Pulmonary artery endothelial cell (primary cell): Measurements from ENCODE around the gene FKTN. TPM values are rescaled to one million over a fixed set of nuclear protein-coding genes. Genes with fewer than 3 reads are reported as not detected.

ENCODE experiments used
- DNase-seq: peaks from one replicate; pipeline ENCODE4 v3.0.0-alpha.2; 2011; ENCODE audit warnings: low read depth, low spot score
- total RNA-seq: library from RNA; depleted of rRNA; stranded (reverse); fragments of >200 nt; gene quantifications from 2 replicates; pipeline ENCODE4 v1.2.3, GENCODE V29; 2014

The FKTN gene
- total RNA-seq, 1 donor from 2014 or later = 15.8 TPM

DNA sequence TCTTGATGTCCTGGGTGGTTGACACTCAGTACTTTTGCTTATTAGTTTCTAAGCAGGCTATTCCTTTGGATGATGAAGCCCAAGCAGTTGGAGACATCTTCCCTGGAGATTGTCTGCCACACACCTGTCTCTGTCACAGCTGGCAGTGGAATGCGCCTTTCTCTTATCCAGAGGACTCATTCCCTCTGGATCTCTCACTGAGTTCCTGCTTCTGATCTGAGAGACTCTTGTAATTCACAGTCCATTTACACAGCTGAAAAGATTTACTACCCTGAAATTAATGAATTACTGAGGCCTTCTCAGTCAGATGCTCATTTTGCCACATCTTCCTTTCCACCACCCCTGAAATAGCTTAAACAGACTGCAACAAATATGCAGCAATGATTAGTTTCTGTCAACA, 120.2 kb downstream of the FKTN start:
- DNase-seq = no peak

DNA sequence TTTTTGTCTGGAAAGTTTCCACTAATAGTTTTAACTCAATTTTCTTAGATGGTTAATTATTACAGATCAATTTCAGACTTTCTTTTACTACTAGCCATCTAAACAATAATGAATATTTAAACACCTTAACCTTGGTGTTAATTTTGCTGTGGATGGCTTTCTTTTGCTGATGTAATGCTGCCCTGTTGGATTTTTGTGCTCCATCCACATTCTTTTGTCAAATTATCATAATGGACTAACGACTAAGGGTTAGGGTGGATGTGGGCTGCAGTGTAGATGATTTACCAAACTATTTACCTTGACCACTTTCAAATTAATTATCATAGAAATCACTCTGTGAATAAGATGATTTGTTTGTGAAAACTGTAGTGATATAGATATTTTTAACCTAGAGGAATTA, 120.8 kb downstream of the FKTN start:
- DNase-seq = no peak

DNA sequence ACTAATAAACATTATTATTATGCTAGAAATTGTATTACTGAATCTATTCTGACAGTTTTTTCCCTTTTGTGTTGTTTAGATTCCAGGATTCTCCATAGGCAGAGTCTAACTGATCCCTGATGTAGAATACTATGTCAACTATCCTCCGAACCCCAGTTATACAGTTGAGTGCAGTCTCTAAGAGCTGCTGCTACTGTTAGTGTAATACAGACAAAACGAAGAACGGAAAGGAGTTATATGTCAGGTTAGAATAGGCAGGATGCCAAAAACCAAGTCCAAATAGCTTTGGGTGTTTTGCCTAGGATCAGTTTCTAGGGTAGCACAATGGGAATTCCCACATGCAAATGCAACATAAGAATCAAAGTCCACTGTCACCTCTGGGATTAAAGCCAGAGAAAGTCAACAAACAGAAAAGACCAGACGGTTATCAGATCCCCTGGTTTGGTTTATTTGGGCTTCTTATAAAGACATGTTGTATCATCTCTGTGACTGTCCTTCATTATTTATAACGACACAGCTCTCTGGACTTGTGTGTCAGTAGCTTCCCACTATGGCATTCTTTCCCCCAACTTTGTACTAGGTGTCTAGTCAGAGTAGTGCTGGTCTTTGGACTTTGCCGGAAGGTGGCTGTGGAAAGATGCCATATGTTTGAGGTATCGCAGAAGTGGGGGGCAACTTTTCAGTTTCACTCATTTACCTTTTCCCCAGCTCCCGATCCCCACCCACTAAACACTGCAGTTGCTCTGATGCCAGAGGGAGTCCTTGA, 121.5 kb downstream of the FKTN start:
- DNase-seq = no peak

DNA sequence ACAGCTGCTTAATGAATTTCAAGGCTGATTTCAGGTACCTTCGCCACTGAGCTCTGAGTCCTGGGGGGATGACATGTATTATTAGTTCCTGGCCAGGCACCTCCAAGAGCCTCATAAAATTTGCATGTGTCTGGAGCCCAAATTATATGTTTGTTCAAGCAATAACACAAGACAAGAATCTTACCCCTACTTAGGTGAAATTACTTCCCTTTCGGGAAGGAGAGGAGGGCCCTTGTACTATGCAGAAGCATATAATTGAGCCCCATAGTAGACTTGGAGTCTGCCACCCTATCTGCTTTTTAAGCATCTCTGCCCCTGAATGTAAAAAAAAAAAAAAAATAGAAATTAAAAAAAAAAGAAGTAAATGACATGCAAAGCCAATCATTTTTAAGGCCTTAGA, 123.4 kb downstream of the FKTN start:
- no peak for DNase-seq

DNA sequence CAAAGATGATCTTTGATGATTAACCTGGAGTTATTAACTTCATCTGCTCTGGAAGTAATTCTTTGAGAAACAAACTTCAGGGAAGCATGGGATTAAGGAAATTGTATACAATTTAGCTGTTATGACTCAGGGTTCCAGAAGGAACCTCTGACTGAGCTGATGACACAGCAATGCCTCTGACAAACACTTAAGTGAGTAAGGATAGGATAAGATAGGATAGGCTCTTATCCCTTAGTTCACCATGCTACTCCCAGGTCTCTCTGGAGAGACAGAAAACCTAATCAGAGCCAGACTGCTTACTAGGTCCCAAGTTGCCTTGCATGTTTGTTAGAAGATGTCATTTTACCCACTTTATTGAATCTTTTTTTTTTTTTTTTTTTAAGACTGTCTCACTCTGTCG, 123.8 kb downstream of the FKTN start:
- DNase-seq = no peak

DNA sequence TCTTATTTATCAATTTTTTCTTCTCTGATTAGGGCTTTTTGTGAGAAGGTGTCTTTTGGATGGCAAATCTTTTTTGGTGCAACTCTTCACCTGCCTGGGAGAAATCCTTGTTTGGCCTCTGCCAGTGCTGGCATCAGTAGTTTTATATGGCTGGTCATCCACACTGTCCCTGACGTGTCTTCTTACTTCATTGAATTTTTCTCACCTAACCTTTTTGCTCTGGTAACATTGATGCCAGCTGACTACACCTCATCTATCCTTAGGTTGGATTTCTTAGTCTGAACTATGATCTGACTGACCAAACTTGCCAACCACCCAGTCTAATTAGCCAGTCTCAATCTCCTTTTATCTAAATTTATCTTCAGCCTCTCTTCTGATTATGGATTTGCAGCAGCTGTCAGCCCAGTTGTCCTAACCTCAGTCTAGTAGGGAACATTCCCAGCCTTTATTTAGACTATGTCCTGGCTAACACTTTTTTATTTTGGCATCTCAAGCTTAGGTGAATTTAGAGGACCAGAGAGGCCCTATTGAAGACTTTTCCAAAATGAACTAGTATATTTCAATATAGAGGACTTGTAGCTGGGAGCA, 125.9 kb downstream of the FKTN start:
- no peak for DNase-seq

DNA sequence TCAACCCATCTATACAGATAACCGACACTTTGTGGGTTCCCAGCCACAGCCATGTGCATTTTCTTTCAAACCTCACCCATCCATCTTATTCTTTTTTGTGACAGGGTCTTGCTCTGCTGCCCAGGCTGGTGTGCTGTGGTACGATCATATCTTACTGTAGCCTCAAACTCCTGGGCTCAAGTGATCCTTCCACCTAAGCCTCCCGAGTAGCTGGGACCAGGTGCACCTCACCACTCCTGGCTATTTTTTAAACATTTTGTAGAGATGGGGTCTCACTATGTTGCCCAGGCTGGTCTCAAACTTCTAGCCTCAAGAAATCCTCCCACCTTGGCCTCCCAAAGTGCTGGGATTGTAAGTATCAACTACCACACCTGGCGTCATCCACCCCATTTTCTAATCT, 129.0 kb downstream of the FKTN start:
- no peak for DNase-seq

Other genes with a start within 250 kb of the FKTN start
- 3.4 and 4.3 TPM in 2 replicates for gene FSD1L, start 110.1 kb upstream of the FKTN start, total RNA-seq
- not detected in 2 replicates for gene TAL2, start 104.3 kb downstream of the FKTN start, total RNA-seq
- gene TMEM38B, start 136.4 kb downstream of the FKTN start, total RNA-seq = 6.3 and 12.2 TPM in 2 replicates